IPS-NIHi7 (cell line): ENCODE data around the gene UMOD.
A peak's percentile ranks its signal among the peaks of the same experiment; 100 is the strongest.

Experiments used
- DNase-seq: peaks from one replicate; pipeline ENCODE4 v3.0.0; 2012; ENCODE audit warnings: mixed read lengths; ENCODE audit errors: extremely low spot score

Gene UMOD

DNA sequence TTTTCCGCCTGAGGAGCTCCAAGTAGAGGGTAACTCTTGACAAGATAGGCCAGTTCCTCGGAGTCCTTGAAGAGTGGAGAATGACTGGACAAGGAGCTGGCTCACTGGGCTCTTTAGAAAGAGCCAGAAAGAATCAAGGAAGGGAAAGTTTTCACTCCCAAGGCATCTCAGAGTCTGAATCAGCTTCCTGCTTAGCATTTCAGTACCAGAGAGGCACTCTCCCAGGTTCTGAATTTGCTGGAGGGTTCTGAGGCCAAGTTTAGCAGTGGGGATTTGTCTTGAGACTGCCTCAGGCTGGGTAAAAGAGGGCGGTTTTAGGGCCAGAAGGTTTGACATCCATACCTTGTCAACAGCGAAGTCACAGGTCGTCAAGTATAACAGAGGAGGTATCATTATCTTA lies 50.7 kb downstream of the UMOD start:
- DNase-seq, result peak; percentile 34

GRCh38 chr16:20300312-20301097 lies 52.0 kb downstream of the UMOD start:
- peak; percentile 84 for DNase-seq

DNA sequence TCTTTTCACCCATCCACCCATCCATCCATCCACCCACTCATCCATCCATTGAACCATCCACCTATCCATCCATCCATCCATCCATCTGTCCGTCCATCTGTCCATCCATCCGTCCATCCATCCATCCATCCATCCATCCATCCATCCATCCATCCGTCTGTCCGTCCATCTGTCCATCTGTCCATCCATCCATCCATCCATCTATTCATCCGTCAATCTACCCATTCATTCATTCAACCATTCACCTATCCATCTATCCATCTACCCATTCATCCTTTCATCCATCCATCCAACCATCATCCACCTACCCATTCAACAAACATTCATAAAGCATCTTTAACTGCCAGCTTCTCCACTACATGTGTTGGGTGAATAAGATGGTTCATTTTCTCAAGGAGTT lies 54.1 kb downstream of the UMOD start:
- DNase-seq, result no peak

GRCh38 chr16:20291208-20292206 lies 61.0 kb downstream of the UMOD start:
- no peak for DNase-seq

DNA sequence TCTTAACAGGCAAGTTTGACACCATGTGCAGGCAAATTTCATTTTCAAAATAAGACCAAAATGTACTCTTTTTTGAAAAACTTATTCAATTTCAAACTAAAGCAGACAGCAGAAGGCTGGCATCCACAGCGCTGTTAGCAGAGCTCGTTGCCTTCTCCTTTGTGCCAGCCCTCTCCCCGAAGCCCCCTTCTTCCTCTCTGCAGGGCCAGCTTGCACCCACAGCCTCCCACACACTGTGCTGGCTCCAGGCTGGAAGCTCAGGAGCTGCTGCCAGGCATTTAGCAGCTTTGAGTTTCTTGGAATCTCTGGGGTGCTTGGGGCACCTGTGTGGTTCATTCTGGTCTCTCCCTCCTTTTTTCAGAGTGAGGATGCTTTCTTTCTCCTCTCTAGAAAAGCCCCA lies 62.9 kb downstream of the UMOD start:
- DNase-seq, result no peak

DNA sequence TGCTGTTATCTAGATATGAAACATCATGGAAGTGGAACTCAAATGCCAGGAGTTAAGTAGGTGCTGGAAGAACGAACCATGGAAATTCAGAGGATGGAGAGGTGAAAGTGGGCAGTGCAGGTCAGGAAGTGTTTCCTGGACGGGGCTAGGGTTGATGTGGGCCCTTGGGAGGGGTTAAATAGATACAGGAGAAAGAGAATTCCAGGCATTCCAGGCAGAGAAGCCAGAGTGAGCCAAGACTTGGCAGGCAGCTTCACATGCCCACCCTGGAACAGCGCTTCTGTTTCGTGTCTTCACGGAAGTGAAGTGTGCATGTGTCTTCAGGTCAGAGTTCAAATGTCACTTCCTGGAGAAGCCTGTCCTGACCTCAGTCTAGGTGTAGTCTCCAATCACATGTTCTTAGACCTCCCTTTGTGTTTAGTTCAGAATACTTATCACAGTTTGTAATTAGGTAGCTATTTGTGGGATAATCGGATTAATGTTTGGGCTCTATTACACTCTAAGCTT lies 66.5 kb downstream of the UMOD start:
- DNase-seq, result peak; percentile 27
